AG10803 (cell line): ENCODE results near the gene SRMS.

ENCODE experiments used
- DNase-seq: peaks from one replicate; pipeline ENCODE4 v3.0.0; 2010; ENCODE audit warnings: low read depth
- H3K4me3 ChIP-seq: 2 replicates; pipeline ENCODE4 v1.5.1; 2011; ENCODE audit warnings: mild to moderate bottlenecking, low read length, control low read depth
- TF ChIP-seq, protein P1 (sequence below): conservative IDR thresholded peaks from 2 replicates; pipeline ENCODE4 v1.5.1; 2011; ENCODE audit warnings: mild to moderate bottlenecking, low read length, control low read depth, inconsistent platforms

The SRMS gene

DNA sequence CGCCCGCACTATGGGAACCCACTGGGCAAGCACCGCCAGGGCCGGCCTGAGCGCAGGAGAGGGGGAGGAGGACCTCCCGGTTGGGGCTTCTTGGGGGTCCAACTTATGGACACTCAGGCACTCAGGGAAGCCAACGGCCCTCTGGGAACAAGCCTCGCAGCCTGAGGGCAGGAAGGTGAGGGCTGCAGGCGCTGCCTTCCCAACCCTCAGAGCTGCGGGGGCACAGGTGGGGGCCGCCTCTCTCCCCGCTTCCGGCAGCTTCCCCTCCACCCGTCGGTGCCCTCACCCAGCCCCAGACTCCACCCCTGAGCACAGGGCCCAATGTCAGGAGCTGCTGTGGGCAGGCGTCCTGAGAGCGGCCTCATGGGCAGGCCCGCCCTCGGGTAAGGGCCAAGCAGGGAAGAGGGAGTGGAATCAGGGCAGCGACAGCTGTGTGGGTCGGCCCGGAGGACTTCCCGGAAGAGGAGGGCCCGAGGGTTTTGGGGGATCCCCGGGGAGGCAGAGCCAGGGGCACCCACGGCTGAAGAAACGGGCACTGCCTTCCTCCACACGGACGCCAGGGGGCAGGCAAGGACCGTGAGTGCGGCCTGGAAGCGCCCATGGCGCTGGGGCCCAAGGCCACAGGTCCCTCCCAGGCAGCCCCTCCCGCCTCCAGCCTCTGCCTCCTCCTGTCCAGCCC, 9.9 kb downstream of the SRMS start:
- peak overlapping the region; percentile 39 for H3K4me3 ChIP-seq
- DNase-seq: peak; percentile 92
- TF ChIP-seq, protein P1, sequence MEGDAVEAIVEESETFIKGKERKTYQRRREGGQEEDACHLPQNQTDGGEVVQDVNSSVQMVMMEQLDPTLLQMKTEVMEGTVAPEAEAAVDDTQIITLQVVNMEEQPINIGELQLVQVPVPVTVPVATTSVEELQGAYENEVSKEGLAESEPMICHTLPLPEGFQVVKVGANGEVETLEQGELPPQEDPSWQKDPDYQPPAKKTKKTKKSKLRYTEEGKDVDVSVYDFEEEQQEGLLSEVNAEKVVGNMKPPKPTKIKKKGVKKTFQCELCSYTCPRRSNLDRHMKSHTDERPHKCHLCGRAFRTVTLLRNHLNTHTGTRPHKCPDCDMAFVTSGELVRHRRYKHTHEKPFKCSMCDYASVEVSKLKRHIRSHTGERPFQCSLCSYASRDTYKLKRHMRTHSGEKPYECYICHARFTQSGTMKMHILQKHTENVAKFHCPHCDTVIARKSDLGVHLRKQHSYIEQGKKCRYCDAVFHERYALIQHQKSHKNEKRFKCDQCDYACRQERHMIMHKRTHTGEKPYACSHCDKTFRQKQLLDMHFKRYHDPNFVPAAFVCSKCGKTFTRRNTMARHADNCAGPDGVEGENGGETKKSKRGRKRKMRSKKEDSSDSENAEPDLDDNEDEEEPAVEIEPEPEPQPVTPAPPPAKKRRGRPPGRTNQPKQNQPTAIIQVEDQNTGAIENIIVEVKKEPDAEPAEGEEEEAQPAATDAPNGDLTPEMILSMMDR: peak; percentile 87

DNA sequence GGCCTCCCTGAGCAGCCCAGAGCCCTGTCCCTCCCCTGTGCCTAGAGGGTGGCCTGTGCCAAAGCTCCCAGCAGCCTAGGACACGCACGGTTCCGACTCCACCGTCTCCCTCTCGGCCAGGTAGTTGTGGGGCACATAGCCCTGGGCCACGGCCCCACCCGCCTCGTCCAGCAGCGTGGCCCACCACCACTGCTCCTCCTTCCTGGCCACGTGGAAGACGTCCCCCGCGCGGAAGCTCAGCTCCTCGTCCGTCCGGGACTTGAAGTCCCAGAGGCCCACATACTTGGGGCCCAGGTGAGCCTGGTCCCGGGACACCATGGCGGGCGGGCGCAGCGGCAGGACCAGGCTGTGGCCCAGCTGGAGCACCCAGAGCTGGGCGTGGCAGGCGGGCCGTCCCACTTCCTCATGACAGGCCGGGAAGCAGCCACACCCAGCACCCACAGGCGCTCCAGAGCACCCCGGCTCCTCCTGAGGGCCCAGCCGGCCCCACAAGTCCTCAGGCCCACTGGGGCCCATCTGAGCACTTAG, 10.5 kb downstream of the SRMS start, which contains the start of gene PTK6:
Gene PTK6, minus strand, starts transcription at position 380 of the 528 bp plus-strand sequence. Its CDS starts 62 bp downstream, at position 318.
- TF ChIP-seq, protein P1: no peak
- H3K4me3 ChIP-seq: peak within 1 kb of the TSS; percentile 39
- DNase-seq: no peak

DNA sequence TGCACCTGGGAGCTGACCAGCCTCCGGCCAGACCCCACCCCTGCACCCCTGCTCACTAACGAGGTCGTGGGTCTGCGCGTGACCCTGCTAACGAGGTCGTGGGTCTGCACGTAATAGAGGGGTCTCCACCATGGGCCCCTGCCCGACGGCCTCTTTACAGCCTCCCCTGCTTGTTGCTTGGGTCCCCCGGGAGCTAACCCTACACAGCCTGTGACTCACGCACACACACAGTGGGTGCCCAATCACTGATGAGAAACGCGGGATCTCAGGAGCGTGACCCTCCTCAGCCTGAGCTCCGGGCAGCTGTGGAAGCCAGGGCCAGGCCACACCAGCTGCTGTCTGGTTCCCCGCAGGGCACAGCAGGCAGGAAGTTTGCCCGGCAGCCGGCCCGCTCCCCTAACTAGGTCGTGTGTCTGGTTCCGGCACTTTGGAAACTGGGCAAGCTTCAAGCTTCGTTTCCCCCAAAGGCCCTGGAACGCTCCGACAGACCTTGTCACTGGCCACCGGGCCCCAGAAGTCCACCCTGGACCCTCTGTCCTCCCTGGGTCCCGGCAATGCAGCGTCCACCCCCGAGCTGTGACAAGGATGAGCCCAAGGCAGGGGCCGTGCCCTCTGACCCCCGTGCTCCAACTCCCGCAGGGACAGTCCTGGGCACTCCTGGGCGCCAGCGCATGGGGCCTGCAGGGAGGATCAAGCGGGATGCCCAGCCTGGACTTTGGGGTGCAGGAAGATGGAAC, 11.1 kb downstream of the SRMS start:
- H3K4me3 ChIP-seq: no peak overlapping the region
- DNase-seq: peak; percentile 39
- TF ChIP-seq, protein P1: no peak

DNA sequence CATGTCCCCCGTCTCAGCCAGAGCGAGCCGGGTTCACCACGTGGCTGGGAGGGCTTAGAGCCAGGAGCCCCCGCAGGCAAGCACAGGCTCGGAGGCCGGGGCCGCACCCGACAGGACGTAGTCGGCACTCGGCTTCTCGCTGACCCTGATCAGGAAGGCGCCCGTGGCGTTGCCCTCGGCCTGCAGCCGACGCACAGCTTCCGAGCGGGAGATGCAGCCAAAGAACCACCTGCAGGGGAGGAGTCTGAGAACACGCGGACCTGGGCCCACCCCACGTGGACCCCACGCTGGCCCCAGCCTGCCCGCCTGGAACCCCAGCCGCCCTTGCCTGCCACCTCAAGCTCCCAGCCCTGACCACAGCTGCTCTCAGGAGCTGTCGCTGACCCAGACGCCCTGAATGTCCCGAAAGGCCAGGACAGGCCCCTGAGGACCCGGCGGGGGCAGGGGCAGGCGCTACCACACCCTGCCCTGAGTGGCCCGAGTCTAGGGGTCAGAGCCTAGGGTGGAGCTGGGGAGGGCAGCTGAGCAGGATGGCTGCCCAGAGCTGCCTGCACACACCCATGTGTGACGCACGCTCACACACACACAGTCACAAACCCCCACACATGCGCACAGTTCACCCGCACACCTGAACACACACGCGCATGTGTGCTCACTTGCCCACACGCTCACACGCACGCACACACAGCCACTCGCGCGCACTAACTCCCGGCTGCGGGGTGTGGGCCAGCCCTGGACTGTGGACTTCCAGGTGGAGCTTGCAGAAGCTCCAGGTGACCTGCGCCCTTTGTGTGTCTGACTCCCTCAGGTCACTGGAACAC, 12.5 kb downstream of the SRMS start:
- peak; percentile 25 for DNase-seq
- no peak overlapping the region for H3K4me3 ChIP-seq
- TF ChIP-seq, protein P1: no peak

DNA sequence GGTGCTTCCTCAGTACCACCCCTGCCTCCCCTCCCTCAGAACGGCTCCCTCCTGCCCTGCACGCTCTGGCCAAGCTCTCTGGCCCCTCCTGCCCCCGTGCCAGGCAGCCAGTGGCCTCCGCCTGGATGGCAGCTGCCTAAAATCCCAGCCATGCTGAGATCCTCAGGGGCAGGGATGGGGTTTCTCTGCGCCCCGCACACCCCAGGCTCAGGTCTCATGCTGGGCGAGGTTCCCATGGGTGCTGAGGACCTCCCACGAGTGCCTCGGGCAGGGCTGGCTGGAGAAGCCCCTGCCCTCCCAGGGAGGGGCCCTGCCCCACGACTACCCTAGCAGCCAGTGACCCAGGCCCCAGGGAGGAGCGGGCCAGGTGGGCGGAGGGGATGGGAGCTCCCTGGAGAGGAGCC, 13.1 kb downstream of the SRMS start:
- DNase-seq: no peak
- TF ChIP-seq, protein P1: no peak
- H3K4me3 ChIP-seq: no peak overlapping the region

DNA sequence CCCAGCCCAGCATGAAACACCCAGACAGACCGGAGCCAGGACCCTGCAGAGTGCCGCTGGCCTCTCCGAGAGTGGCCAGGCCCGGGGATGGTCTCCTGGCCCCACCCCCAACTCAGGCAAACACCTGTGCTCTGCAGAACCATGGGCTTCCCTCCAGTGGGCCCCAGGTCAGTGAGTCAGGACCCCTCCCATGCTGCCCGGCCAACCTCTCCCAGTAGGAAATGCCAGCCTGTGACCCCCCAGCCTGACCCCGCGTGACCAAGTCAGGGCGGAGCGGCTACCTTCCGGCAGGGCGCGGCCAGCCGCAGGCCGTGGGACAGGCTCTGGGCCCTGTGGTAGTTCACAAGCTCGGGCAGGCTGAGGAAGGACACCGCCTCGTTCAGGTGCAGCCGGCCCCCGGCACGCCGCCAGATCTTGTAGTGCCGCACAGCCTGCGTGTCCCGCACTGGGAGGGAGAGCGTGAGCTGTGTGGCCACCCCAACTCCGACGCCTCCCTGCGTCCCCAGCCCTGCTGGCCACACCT, 13.6 kb downstream of the SRMS start:
- TF ChIP-seq, protein P1: no peak
- H3K4me3 ChIP-seq: no peak overlapping the region
- DNase-seq: no peak
